Cardiac muscle cell (in vitro differentiated cells and primary cell): ENCODE results near the gene SYNPR. TPM values are rescaled to one million over a fixed set of nuclear protein-coding genes. Genes with fewer than 3 reads are reported as not detected.

Experiments used
- DNase-seq, 2 donors: peaks; one replicate each; pipeline versions ENCODE4 v3.0.0 to v3.0.0-alpha.2; 2010 to 2017; ENCODE audit warnings: low read depth in 1 of 2, low spot score in 1 of 2
- H3K27ac ChIP-seq: fragments of 200-600 bp; sonication (generic); 2 replicates; pipeline ENCODE4 v1.5.1; 2016
- H3K27me3 ChIP-seq: fragments of 200-600 bp; sonication (generic); 2 replicates; pipeline ENCODE4 v1.6.0; 2016; ENCODE audit warnings: control low read depth
- H3K36me3 ChIP-seq: fragments of 200-600 bp; sonication (generic); 2 replicates; pipeline ENCODE4 v1.5.1; 2016; ENCODE audit warnings: control low read depth
- H3K4me1 ChIP-seq: fragments of 200-600 bp; sonication (generic); 2 replicates; pipeline ENCODE4 v1.8.1; 2017; ENCODE audit warnings: low read depth, mild to moderate bottlenecking, mixed run types
- H3K4me3 ChIP-seq: fragments of 200-600 bp; sonication (generic); 2 replicates; pipeline ENCODE4 v1.5.1; 2016; ENCODE audit warnings: mild to moderate bottlenecking
- H3K9me3 ChIP-seq: fragments of 200-600 bp; sonication (generic); 2 replicates; pipeline ENCODE4 v1.5.1; 2017; ENCODE audit warnings: low read depth, mild to moderate bottlenecking, control low read depth
- CTCF ChIP-seq: IDR thresholded peaks from 2 replicates; pipeline ENCODE4 v1.5.1; 2012; ENCODE audit warnings: low read depth, mild to moderate bottlenecking, low read length
- polyA plus RNA-seq: library from polyadenylated mRNA; unstranded; fragments of >200 nt; fragmentation: Nextera tagmentation; extraction: Ambion mirVana; gene quantifications from 2 replicates; pipeline ENCODE4 v1.2.1, GENCODE V29; 2016
- total RNA-seq: library from RNA; depleted of rRNA; stranded (reverse); fragments of >200 nt; gene quantifications from 2 replicates; pipeline ENCODE4 v1.2.3, GENCODE V29; 2016

The SYNPR gene
- total and polyA plus RNA-seq, 2 experiments from 2014 or later: 0.36 to 1.8 TPM

- Histone ChIP-seq H3K4me3 (no peak overlapping the region), H3K27ac (no peak overlapping the region), H3K36me3 (no peaks in the 10 kb centered on the region), H3K4me1 (no peaks in the 10 kb centered on the region), H3K27me3 (no peaks in the 10 kb centered on the region), H3K9me3 (no peaks in the 10 kb centered on the region)
- TF ChIP-seq CTCF: no peak
- DNase-seq: no peak
Observed at GRCh38 chr3:63561879-63562278, 283.8 kb downstream of the SYNPR start.

- no peaks in the 10 kb centered on the region for H3K27me3 ChIP-seq
- H3K36me3 ChIP-seq: no peaks in the 10 kb centered on the region
- no peak for DNase-seq
- TF ChIP-seq CTCF: no peak
- H3K27ac ChIP-seq: no peak overlapping the region
- H3K4me1 ChIP-seq: no peaks in the 10 kb centered on the region
- no peaks in the 10 kb centered on the region for H3K9me3 ChIP-seq
- no peak overlapping the region for H3K4me3 ChIP-seq
Observed at GRCh38 chr3:63562323-63562722, 284.2 kb downstream of the SYNPR start.

- Histone ChIP-seq H3K9me3 (no peaks in the 10 kb centered on the region), H3K27ac (no peak overlapping the region), H3K4me1 (no peaks in the 10 kb centered on the region), H3K27me3 (no peaks in the 10 kb centered on the region), H3K36me3 (no peaks in the 10 kb centered on the region), H3K4me3 (no peak overlapping the region)
- no peak for DNase-seq
- no peak for TF ChIP-seq CTCF
Observed at GRCh38 chr3:63563572-63563971, 285.5 kb downstream of the SYNPR start.

GRCh38 chr3:63565220-63565619 lies 287.1 kb downstream of the SYNPR start:
- Histone ChIP-seq H3K9me3 (no peaks in the 10 kb centered on the region), H3K4me3 (no peak overlapping the region), H3K27ac (no peak overlapping the region), H3K4me1 (no peaks in the 10 kb centered on the region), H3K27me3 (no peaks in the 10 kb centered on the region), H3K36me3 (no peaks in the 10 kb centered on the region)
- no peak for TF ChIP-seq CTCF
- peak in 1 of 2 donors; percentile 0 for DNase-seq

- TF ChIP-seq CTCF: no peak
- no peaks in the 10 kb centered on the region for H3K4me1 ChIP-seq
- no peaks in the 10 kb centered on the region for H3K36me3 ChIP-seq
- no peaks in the 10 kb centered on the region for H3K27me3 ChIP-seq
- DNase-seq: no peak
- H3K27ac ChIP-seq: no peak overlapping the region
- no peaks in the 10 kb centered on the region for H3K9me3 ChIP-seq
- no peak overlapping the region for H3K4me3 ChIP-seq
Observed at GRCh38 chr3:63571682-63572081, 293.6 kb downstream of the SYNPR start.

- Histone ChIP-seq H3K27ac (no peak overlapping the region), H3K9me3 (no peaks in the 10 kb centered on the region), H3K4me1 (no peaks in the 10 kb centered on the region), H3K36me3 (no peaks in the 10 kb centered on the region), H3K27me3 (no peaks in the 10 kb centered on the region), H3K4me3 (no peak overlapping the region)
- TF ChIP-seq CTCF: no peak
- DNase-seq: no peak
Observed at GRCh38 chr3:63576846-63577245, 298.7 kb downstream of the SYNPR start.
